IMR-90 (cell line): Measurements from ENCODE around the gene PRODH2. TPM values are rescaled to one million over a fixed set of nuclear protein-coding genes. Genes with fewer than 3 reads are reported as not detected.

Experiments used
- ATAC-seq: fragments of 200-7000 bp; cut with Tn5 transposase; 2 replicates; pipeline ENCODE4 v1.9.1; 2020; ENCODE audit warnings: low read depth, mild to moderate bottlenecking, moderate library complexity
- BruUV-seq: library from RNA; stranded (reverse); fragments of 400-500 nt; replicated peaks from 2 replicates; lab custom pipeline; 2021; lab: Mats Ljungman, UMichigan
- CTCF ChIA-PET: fragments of 300-600 bp; formaldehyde crosslinking; extraction: SDS; loops from one replicate; lab custom pipeline; 2021; ENCODE audit warnings: antibody characterized with exemption; lab: Yijun Ruan, JAX
- POLR2A ChIA-PET: fragments of 300-600 bp; sonication (Branson Sonifier 250); formaldehyde crosslinking; loops from one replicate; lab custom pipeline; 2022; ENCODE audit warnings: antibody characterized with exemption; ENCODE audit not compliant: unreplicated experiment; lab: Charles Lee
- DNase-seq: peaks from one replicate; pipeline ENCODE4 v3.0.0; 2013
- H2AFZ ChIP-seq: replicated peaks from 2 replicates; pipeline ENCODE3; 2013; ENCODE audit warnings: low read length, mild to moderate bottlenecking; ENCODE audit not compliant: poor library complexity
- H2AK5ac ChIP-seq: 2 replicates; pipeline ENCODE4 v1.6.1; 2013; ENCODE audit warnings: low read depth, low read length, inconsistent platforms
- H2AK9ac ChIP-seq: replicated peaks from 2 replicates; pipeline ENCODE3; 2013; ENCODE audit warnings: mild to moderate bottlenecking, low read depth, low read length, moderate library complexity; ENCODE audit not compliant: poor library complexity
- H2BK120ac ChIP-seq: 2 replicates; pipeline ENCODE4 v1.6.1; 2013; ENCODE audit warnings: low read depth, low read length, inconsistent platforms
- H2BK15ac ChIP-seq: 3 replicates; pipeline ENCODE4 v1.6.1; 2013; ENCODE audit warnings: low read depth, low read length, inconsistent platforms
- H2BK20ac ChIP-seq: 2 replicates; pipeline ENCODE4 v1.6.1; 2013; ENCODE audit warnings: low read depth, mild to moderate bottlenecking, inconsistent platforms, low read length, moderate library complexity
- H2BK5ac ChIP-seq: 2 replicates; pipeline ENCODE4 v1.6.1; 2013; ENCODE audit warnings: mild to moderate bottlenecking, low read depth, low read length, inconsistent platforms; ENCODE audit not compliant: poor library complexity, severe bottlenecking
- H3K14ac ChIP-seq: replicated peaks from 2 replicates; pipeline ENCODE4 v1.6.1; 2013; ENCODE audit warnings: low read depth, low read length, inconsistent platforms
- H3K18ac ChIP-seq: 2 replicates; pipeline ENCODE4 v1.6.1; 2013; ENCODE audit warnings: low read depth, low read length, control low read depth
- H3K23ac ChIP-seq: 2 replicates; pipeline ENCODE4 v1.6.1; 2013; ENCODE audit warnings: low read depth, low read length, inconsistent platforms
- H3K27ac ChIP-seq: 2 replicates; pipeline ENCODE4 v1.5.1; 2013; ENCODE audit warnings: mild to moderate bottlenecking, control low read depth, low read length; ENCODE audit not compliant: insufficient read depth
- H3K27me3 ChIP-seq: 2 replicates; pipeline ENCODE4 v1.6.1; 2013; ENCODE audit warnings: low read length; ENCODE audit not compliant: control insufficient read depth, insufficient read depth
- H3K36me3 ChIP-seq: 2 replicates; pipeline ENCODE4 v1.6.1; 2013; ENCODE audit warnings: low read length, mixed read lengths; ENCODE audit not compliant: control insufficient read depth, insufficient read depth
- H3K4ac ChIP-seq: 2 replicates; pipeline ENCODE4 v1.6.1; 2013; ENCODE audit warnings: low read depth, low read length, inconsistent platforms
- H3K4me1 ChIP-seq: 2 replicates; pipeline ENCODE4 v1.6.1; 2013; ENCODE audit warnings: low read length, mixed read lengths; ENCODE audit not compliant: control insufficient read depth, insufficient read depth
- H3K4me2 ChIP-seq: 2 replicates; pipeline ENCODE4 v1.6.1; 2013; ENCODE audit warnings: low read depth, mild to moderate bottlenecking, control low read depth, low read length, moderate library complexity
- H3K4me3 ChIP-seq: 2 replicates; pipeline ENCODE4 v1.5.1; 2013; ENCODE audit warnings: low read depth, mild to moderate bottlenecking, control low read depth, low read length, moderate library complexity; ENCODE audit not compliant: insufficient read depth
- H3K56ac ChIP-seq: 2 replicates; pipeline ENCODE4 v1.6.1; 2013; ENCODE audit warnings: low read length, inconsistent platforms; ENCODE audit not compliant: insufficient read depth; ENCODE audit errors: extremely low read depth
- H3K79me1 ChIP-seq, 2 experiments: 2 replicates each; pipeline ENCODE4 v1.6.1; 2013; ENCODE audit warnings: low read length in 2 of 2, inconsistent platforms in 1 of 2, low read depth in 1 of 2
- H3K9ac ChIP-seq: 2 replicates; pipeline ENCODE4 v1.6.1; 2013; ENCODE audit warnings: low read depth, low read length, control low read depth
- H3K9me1 ChIP-seq: 2 replicates; pipeline ENCODE4 v1.6.1; 2013; ENCODE audit warnings: low read length, inconsistent platforms; ENCODE audit not compliant: insufficient read depth
- H3K9me3 ChIP-seq: 2 replicates; pipeline ENCODE4 v1.6.1; 2013; ENCODE audit warnings: low read length; ENCODE audit not compliant: control insufficient read depth, insufficient read depth
- H4K20me1 ChIP-seq: 2 replicates; pipeline ENCODE4 v1.6.1; 2013; ENCODE audit warnings: low read length, inconsistent platforms; ENCODE audit not compliant: insufficient read depth
- H4K5ac ChIP-seq: 2 replicates; pipeline ENCODE4 v1.6.1; 2013; ENCODE audit warnings: mild to moderate bottlenecking, low read depth, low read length, control low read depth
- H4K8ac ChIP-seq, 2 experiments: 2 replicates each; pipeline ENCODE4 v1.6.1; 2013; ENCODE audit warnings: low read depth in 2 of 2, low read length in 2 of 2, control low read depth in 1 of 2, inconsistent platforms in 1 of 2
- H4K91ac ChIP-seq: 2 replicates; pipeline ENCODE4 v1.6.1; 2013; ENCODE audit warnings: low read depth, low read length, inconsistent platforms; ENCODE audit not compliant: insufficient read depth
- MAFK ChIP-seq: IDR thresholded peaks from 2 replicates; pipeline ENCODE4 v1.6.1; 2012; ENCODE audit warnings: low read depth, low read length, improper control_type of control experiment
- MXI1 ChIP-seq: IDR thresholded peaks from 2 replicates; pipeline ENCODE4 v1.6.1; 2012; ENCODE audit warnings: low read depth, mild to moderate bottlenecking, low read length, moderate library complexity, borderline replicate concordance
- WGBS, 2 experiments: methylation state at CpG; one replicate each; pipeline versions ENCODE4 v1.1.5 to v1.1.7; 2013; ENCODE audit warnings: missing lambda C conversion rate in 2 of 2; ENCODE audit not compliant: insufficient read length in 1 of 2; ENCODE audit errors: extremely low coverage in 2 of 2; 5-methylcytosine and 5-hydroxymethylcytosine counted together
- dilution Hi-C: fragments of 300-500 bp; cut with HindIII; formaldehyde crosslinking; loops from one replicate; pipeline ENCODE4 v1.14.3; 2018; ENCODE audit warnings: low sequenced_read_pairs; ENCODE audit not compliant: unreplicated experiment
- in situ Hi-C: fragments of 300-500 bp; cut with MboI; formaldehyde crosslinking; loops from 3 replicates; pipeline ENCODE4 v1.14.3; 2019; ENCODE audit warnings: low sequenced_read_pairs, inconsistent platforms, mixed read lengths
- intact Hi-C: fragments of 100-400 bp; cut with micrococcal nuclease; formaldehyde crosslinking; loops from 2 replicates; pipeline ENCODE4 v1.10.0; 2022
- polyA plus RNA-seq, 3 experiments: library from polyadenylated mRNA; depleted of rRNA; stranded (reverse); fragments of >200 nt; gene quantifications; 2 replicates each; pipeline ENCODE4 v1.2.3, GENCODE V29; 2012; ENCODE audit warnings: low replicate concordance in 1 of 3
- total RNA-seq: library from RNA; depleted of rRNA; stranded (reverse); fragments of >200 nt; gene quantifications from 2 replicates; pipeline ENCODE4 v1.2.3, GENCODE V29; 2012

The PRODH2 gene
- total and polyA plus RNA-seq, 2 of the 4 experiments (the other 2 are of a cell fraction), result not detected

GRCh38 chr19:35768082-35768421 is 44.6 kb downstream of the PRODH2 start:
- no peak overlapping the region for H2AK9ac ChIP-seq
- H3K9ac ChIP-seq, result no peak overlapping the region
- no peak overlapping the region for H4K5ac ChIP-seq
- no peak overlapping the region for H3K4me2 ChIP-seq
- ATAC-seq (no peak), DNase-seq (no peak)
- H3K4me1 ChIP-seq, result no peaks in the 10 kb centered on the region
- no peak overlapping the region for H3K27ac ChIP-seq
- H3K9me1 ChIP-seq, result no peaks in the 10 kb centered on the region
- H3K4me3 ChIP-seq, result no peak overlapping the region
- dilution Hi-C loops (no loop called here), in situ Hi-C loops (no loop called here), intact Hi-C loops (no loop called here)
- no peaks in the 10 kb centered on the region for H4K20me1 ChIP-seq
- H4K8ac ChIP-seq, result no peak overlapping the region
- H2BK5ac ChIP-seq, result no peak overlapping the region
- no peaks in the 10 kb centered on the region for H3K27me3 ChIP-seq
- BruUV-seq, result no TSS peak
- H3K56ac ChIP-seq, result no peak overlapping the region
- 70% methylated on average over 3 of the region's 15 CpGs; no CpG with 5 or more reads in 1 of the 2 experiments for WGBS, 2 experiments
- POLR2A ChIA-PET, result no interaction called here
- H3K14ac ChIP-seq, result no peak overlapping the region
- CTCF ChIA-PET, result no interaction called here
- no peak overlapping the region for H4K91ac ChIP-seq
- no peak overlapping the region for H2BK120ac ChIP-seq
- peaks cover 20% of the 10 kb centered on the region for H3K36me3 ChIP-seq
- H3K79me1 ChIP-seq, result no peaks in the 10 kb centered on the region
- H2BK20ac ChIP-seq, result no peak overlapping the region
- no peak overlapping the region for H2AK5ac ChIP-seq
- H2AFZ ChIP-seq, result no peak overlapping the region
- no peak overlapping the region for H3K18ac ChIP-seq
- H3K4ac ChIP-seq, result no peak overlapping the region
- H3K9me3 ChIP-seq, result no peaks in the 10 kb centered on the region
- TF ChIP-seq MXI1, result no peak
- peak; percentile 62 for TF ChIP-seq MAFK
- no peak overlapping the region for H2BK15ac ChIP-seq
- H3K23ac ChIP-seq, result no peak overlapping the region
